ENCODE data around the gene KIF19.

- TF ChIP-seq CTCF (IDR thresholded peaks at IDR 0.05): no peak
- TF ChIP-seq POLR2A (IDR thresholded peaks at IDR 0.05): no peak
These were observed 67.4 kb downstream of the KIF19 start for GRCh38 chr17:74393346-74393942.

All from stomach (tissue), 4 donors.